ENCODE measurements around the gene TIMM22. TPM values are rescaled to one million over a fixed set of nuclear protein-coding genes. Genes with fewer than 3 reads are reported as not detected.

Gene TIMM22
- total and polyA plus RNA-seq, 8 donors, result 0.29 to 22.6 (median 8.7) TPM

DNA sequence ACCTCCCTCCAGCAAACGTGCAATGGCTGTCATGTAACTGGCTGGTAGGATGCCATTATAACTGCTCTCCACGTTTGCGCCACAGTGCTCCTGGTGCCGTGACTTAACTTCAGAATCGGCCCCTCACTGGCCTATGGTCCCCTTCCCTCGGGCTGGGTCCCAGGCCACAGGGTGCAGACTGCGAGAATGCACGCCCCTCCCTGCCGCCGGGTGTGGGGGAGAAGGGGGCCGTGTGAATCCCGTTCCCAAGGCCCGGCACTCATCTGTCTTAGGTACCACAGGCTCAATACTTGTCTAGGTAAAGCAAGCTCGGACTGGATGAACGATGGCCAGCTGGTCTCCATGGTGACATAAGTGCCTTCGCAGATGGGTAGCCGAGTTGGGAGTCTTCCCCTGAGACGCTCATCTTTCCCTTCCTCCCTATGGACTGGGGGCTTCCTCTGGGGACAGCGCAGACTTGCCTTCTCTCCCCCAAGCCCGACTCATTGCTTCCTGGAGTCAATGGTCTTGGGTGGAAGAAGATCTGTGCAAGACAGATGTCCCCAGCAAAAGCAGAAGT is 37.8 kb downstream of the TIMM22 start:
- Histone ChIP-seq H3K4me3 (no peak overlapping the region), H3K27ac (no peak overlapping the region), H3K4me1 (peaks cover 22 to 46% (median 37%) of the 10 kb centered on the region in 4 donors), H3K27me3 (no peaks in the 10 kb centered on the region), H3K9me3 (no peaks in the 10 kb centered on the region), H3K36me3 (peaks cover 5 to 55% (median 49%) of the 10 kb centered on the region in 4 donors)
- intact Hi-C loops (cut with DNase I; ENCODE audit: low total_unique reads), result no loop called here
- WGBS, 5 donors, result 86 to 90% (median 89%) methylated on average over 16 to 20 of the region's 20 CpGs
- TF ChIP-seq, protein P1, sequence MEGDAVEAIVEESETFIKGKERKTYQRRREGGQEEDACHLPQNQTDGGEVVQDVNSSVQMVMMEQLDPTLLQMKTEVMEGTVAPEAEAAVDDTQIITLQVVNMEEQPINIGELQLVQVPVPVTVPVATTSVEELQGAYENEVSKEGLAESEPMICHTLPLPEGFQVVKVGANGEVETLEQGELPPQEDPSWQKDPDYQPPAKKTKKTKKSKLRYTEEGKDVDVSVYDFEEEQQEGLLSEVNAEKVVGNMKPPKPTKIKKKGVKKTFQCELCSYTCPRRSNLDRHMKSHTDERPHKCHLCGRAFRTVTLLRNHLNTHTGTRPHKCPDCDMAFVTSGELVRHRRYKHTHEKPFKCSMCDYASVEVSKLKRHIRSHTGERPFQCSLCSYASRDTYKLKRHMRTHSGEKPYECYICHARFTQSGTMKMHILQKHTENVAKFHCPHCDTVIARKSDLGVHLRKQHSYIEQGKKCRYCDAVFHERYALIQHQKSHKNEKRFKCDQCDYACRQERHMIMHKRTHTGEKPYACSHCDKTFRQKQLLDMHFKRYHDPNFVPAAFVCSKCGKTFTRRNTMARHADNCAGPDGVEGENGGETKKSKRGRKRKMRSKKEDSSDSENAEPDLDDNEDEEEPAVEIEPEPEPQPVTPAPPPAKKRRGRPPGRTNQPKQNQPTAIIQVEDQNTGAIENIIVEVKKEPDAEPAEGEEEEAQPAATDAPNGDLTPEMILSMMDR (IDR thresholded peaks at IDR 0.05), result no peak
- no peak for TF ChIP-seq POLR2A (IDR thresholded peaks at IDR 0.05)
- TF ChIP-seq POLR2AphosphoS5 (IDR thresholded peaks at IDR 0.05), result no peak
- no peak for TF ChIP-seq EP300 (IDR thresholded peaks at IDR 0.05)
- no peak for DNase-seq

- TF ChIP-seq, protein P1 (IDR thresholded peaks at IDR 0.05), result no peak
- TF ChIP-seq EP300 (IDR thresholded peaks at IDR 0.05), result no peak
- TF ChIP-seq POLR2AphosphoS5 (IDR thresholded peaks at IDR 0.05), result no peak
- no peak for TF ChIP-seq POLR2A (IDR thresholded peaks at IDR 0.05)
- peaks cover 22 to 46% (median 37%) of the 10 kb centered on the region in 4 donors for H3K4me1 ChIP-seq
- H3K27me3 ChIP-seq, result no peaks in the 10 kb centered on the region
- 52 to 66% (median 60%) methylated on average over 11 to 17 of the region's 17 CpGs for WGBS, 5 donors
- no peaks in the 10 kb centered on the region for H3K9me3 ChIP-seq
- H3K36me3 ChIP-seq, result peaks cover 5 to 56% (median 49%) of the 10 kb centered on the region in 4 donors
- H3K27ac ChIP-seq, result peak overlapping the region in 2 of 5 donors; percentile 4 to 32
- DNase-seq, result peak in 1 of 2 donors; percentile 52
- intact Hi-C loops (cut with DNase I; ENCODE audit: low total_unique reads), result no loop called here
- H3K4me3 ChIP-seq, result no peak overlapping the region
These were observed 38.7 kb downstream of the TIMM22 start for GRCh38 chr17:1035546-1036170.

DNA sequence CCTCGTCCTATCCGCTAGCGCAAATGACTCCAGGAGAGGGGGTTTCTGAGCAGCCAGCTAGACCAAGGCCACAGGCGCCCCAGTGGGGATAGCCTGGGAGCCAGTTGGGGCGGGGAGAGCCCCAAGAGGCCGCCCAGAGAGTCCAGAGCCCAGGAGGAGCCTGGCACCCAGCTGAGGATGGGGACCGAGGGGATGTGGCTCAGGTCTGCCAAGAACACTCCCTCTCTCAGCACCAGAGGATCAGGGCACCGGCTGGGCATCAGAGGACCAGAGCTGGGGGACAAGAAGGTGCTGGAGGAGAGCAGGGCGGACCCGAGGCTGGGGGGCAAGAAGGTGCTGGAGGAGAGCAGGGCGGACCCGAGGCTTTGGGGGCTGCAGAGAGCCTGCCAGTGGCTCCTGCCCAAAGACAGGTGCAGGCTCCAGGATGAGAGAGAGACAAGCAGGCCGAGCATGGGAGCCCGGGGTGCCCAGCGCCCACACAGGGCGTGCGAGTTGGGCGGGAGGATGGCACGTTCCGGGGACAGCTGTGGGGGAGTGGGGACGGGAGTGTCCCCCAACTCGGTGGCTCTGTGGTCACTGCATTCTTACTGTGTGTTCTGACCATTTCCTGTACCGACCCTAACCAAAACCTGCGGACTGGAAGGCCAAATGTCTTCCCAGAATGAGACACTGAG is 39.4 kb downstream of the TIMM22 start:
- Histone ChIP-seq H3K27me3 (no peaks in the 10 kb centered on the region), H3K9me3 (no peaks in the 10 kb centered on the region), H3K4me1 (peaks cover 19 to 46% (median 35%) of the 10 kb centered on the region in 4 donors), H3K4me3 (no peak overlapping the region), H3K36me3 (peaks cover 5 to 62% (median 48%) of the 10 kb centered on the region in 4 donors), H3K27ac (peak overlapping the region in 2 of 5 donors; percentile 4 to 32)
- intact Hi-C loops (cut with DNase I; ENCODE audit: low total_unique reads), result no loop called here
- 84 to 91% (median 87%) methylated on average over 21 to 24 of the region's 24 CpGs for WGBS, 5 donors
- DNase-seq, result no peak
- no peak for TF ChIP-seq POLR2A (IDR thresholded peaks at IDR 0.05)
- no peak for TF ChIP-seq POLR2AphosphoS5 (IDR thresholded peaks at IDR 0.05)
- TF ChIP-seq, protein P1 (IDR thresholded peaks at IDR 0.05), result no peak
- TF ChIP-seq EP300 (IDR thresholded peaks at IDR 0.05), result no peak

- intact Hi-C loops (cut with DNase I; ENCODE audit: low total_unique reads), result no loop called here
- 86 to 95% (median 90%) methylated on average over 2 of the region's 2 CpGs for WGBS, 5 donors
- Histone ChIP-seq H3K27me3 (no peaks in the 10 kb centered on the region), H3K4me3 (no peak overlapping the region), H3K9me3 (no peaks in the 10 kb centered on the region), H3K4me1 (peaks cover 18 to 44% (median 31%) of the 10 kb centered on the region in 4 donors), H3K27ac (no peak overlapping the region), H3K36me3 (peaks cover 5 to 67% (median 52%) of the 10 kb centered on the region in 4 donors)
- TF ChIP-seq POLR2A (IDR thresholded peaks at IDR 0.05) (no peak), POLR2AphosphoS5 (IDR thresholded peaks at IDR 0.05) (no peak), EP300 (IDR thresholded peaks at IDR 0.05) (no peak)
- TF ChIP-seq, protein P1 (IDR thresholded peaks at IDR 0.05), result no peak
- DNase-seq, result no peak
These were observed 39.9 kb downstream of the TIMM22 start for GRCh38 chr17:1036845-1037237.

Data from stomach (tissue), 9 donors.